H9 (cell line): ENCODE results near the gene GLYAT. TPM values are rescaled to one million over a fixed set of nuclear protein-coding genes. Genes with fewer than 3 reads are reported as not detected.

ENCODE experiments used
- DNase-seq: peaks from one replicate; pipeline ENCODE4 v3.0.0-alpha.2; 2017
- H2AFZ ChIP-seq: one replicate; pipeline ENCODE4 v1.6.1; 2013; ENCODE audit warnings: mild to moderate bottlenecking, low read length, control low read depth, moderate library complexity
- H2AK5ac ChIP-seq: 2 replicates; pipeline ENCODE4 v1.6.1; 2013; ENCODE audit warnings: low read length, control low read depth, mixed read lengths; ENCODE audit not compliant: insufficient read length
- H2BK120ac ChIP-seq: one replicate; pipeline ENCODE4 v1.6.1; 2013; ENCODE audit warnings: low read depth, mild to moderate bottlenecking, low read length, control low read depth, inconsistent platforms; ENCODE audit not compliant: poor library complexity, severe bottlenecking
- H2BK12ac ChIP-seq: 2 replicates; pipeline ENCODE4 v1.6.1; 2013; ENCODE audit warnings: low read length, control low read depth, mixed read lengths, low read depth; ENCODE audit not compliant: insufficient read length
- H2BK15ac ChIP-seq: 2 replicates; pipeline ENCODE4 v1.6.1; 2013; ENCODE audit warnings: low read depth, low read length, control low read depth
- H2BK20ac ChIP-seq: one replicate; pipeline ENCODE4 v1.6.1; 2013; ENCODE audit warnings: low read depth, mild to moderate bottlenecking, low read length, control low read depth, inconsistent platforms; ENCODE audit not compliant: poor library complexity, severe bottlenecking
- H2BK5ac ChIP-seq: 2 replicates; pipeline ENCODE4 v1.6.1; 2013; ENCODE audit warnings: low read length, control low read depth, mixed read lengths; ENCODE audit not compliant: insufficient read length
- H3K14ac ChIP-seq: 2 replicates; pipeline ENCODE4 v1.6.1; 2013; ENCODE audit warnings: low read length, control low read depth; ENCODE audit not compliant: insufficient read depth
- H3K18ac ChIP-seq: 2 replicates; pipeline ENCODE4 v1.6.1; 2013; ENCODE audit warnings: low read depth, mild to moderate bottlenecking, mixed read lengths, low read length, control low read depth; ENCODE audit not compliant: insufficient read length
- H3K23ac ChIP-seq: 2 replicates; pipeline ENCODE4 v1.6.1; 2013; ENCODE audit warnings: low read length, control low read depth, mixed read lengths, low read depth; ENCODE audit not compliant: insufficient read length
- H3K23me2 ChIP-seq: 2 replicates; pipeline ENCODE4 v1.6.1; 2013; ENCODE audit warnings: low read depth, mild to moderate bottlenecking, mixed read lengths, low read length, control low read depth; ENCODE audit not compliant: insufficient read length, poor library complexity, severe bottlenecking
- H3K27ac ChIP-seq: 2 replicates; pipeline ENCODE4 v1.5.1; 2013; ENCODE audit warnings: low read length, control low read depth, mixed read lengths, low read depth; ENCODE audit not compliant: insufficient read length
- H3K27me3 ChIP-seq: 2 replicates; pipeline ENCODE4 v1.6.1; 2013; ENCODE audit warnings: low read length, control low read depth, inconsistent platforms; ENCODE audit not compliant: insufficient read depth
- H3K4ac ChIP-seq: 2 replicates; pipeline ENCODE4 v1.6.1; 2013; ENCODE audit warnings: low read depth, mild to moderate bottlenecking, control low read depth, inconsistent platforms, low read length, moderate library complexity
- H3K4me1 ChIP-seq: 2 replicates; pipeline ENCODE4 v1.6.1; 2013; ENCODE audit warnings: low read length, control low read depth, inconsistent platforms; ENCODE audit not compliant: insufficient read depth
- H3K4me2 ChIP-seq: 2 replicates; pipeline ENCODE4 v1.6.1; 2013; ENCODE audit warnings: low read length, control low read depth, mixed read lengths; ENCODE audit not compliant: insufficient read length, insufficient read depth
- H3K56ac ChIP-seq: 2 replicates; pipeline ENCODE4 v1.6.1; 2013; ENCODE audit warnings: low read depth, mild to moderate bottlenecking, mixed read lengths, low read length, control low read depth; ENCODE audit not compliant: insufficient read length
- H3K79me1 ChIP-seq: 2 replicates; pipeline ENCODE4 v1.6.1; 2013; ENCODE audit warnings: low read depth, mild to moderate bottlenecking, moderate library complexity, low read length, control low read depth, inconsistent platforms; ENCODE audit not compliant: insufficient read depth, poor library complexity, severe bottlenecking
- H3K79me2 ChIP-seq: 2 replicates; pipeline ENCODE4 v1.6.1; 2013; ENCODE audit warnings: low read length, control low read depth, inconsistent platforms; ENCODE audit not compliant: insufficient read depth
- H3K9ac ChIP-seq: 2 replicates; pipeline ENCODE4 v1.6.1; 2013; ENCODE audit warnings: low read length, control low read depth, mixed read lengths; ENCODE audit not compliant: insufficient read length; ENCODE audit errors: extremely low read depth
- H3K9me3 ChIP-seq: one replicate; pipeline ENCODE4 v1.6.1; 2013; ENCODE audit warnings: low read depth, low read length, inconsistent platforms; ENCODE audit not compliant: control insufficient read depth
- H3T11ph ChIP-seq: one replicate; pipeline ENCODE4 v1.6.1; 2013; ENCODE audit warnings: mild to moderate bottlenecking, low read length, control low read depth, inconsistent platforms
- H4K20me1 ChIP-seq: one replicate; pipeline ENCODE4 v1.6.1; 2013; ENCODE audit not compliant: control insufficient read depth, insufficient read length, insufficient read depth
- H4K5ac ChIP-seq: 2 replicates; pipeline ENCODE4 v1.6.1; 2013; ENCODE audit warnings: low read depth, mild to moderate bottlenecking, mixed read lengths, low read length, control low read depth; ENCODE audit not compliant: insufficient read length
- H4K8ac ChIP-seq: replicated peaks from 2 replicates; pipeline ENCODE4 v1.6.1; 2013; ENCODE audit warnings: low read length, control low read depth, mixed read lengths, low read depth; ENCODE audit not compliant: insufficient read length
- H4K91ac ChIP-seq: 2 replicates; pipeline ENCODE4 v1.6.1; 2013; ENCODE audit warnings: low read depth, mild to moderate bottlenecking, moderate library complexity, mixed read lengths, low read length, control low read depth; ENCODE audit not compliant: insufficient read length
- H3K27ac Mint-ChIP-seq, 3 experiments: 2 replicates in 2 of 3; 3 replicates in 1 of 3; pipeline ENCODE4 v1.8.0; 2020 to 2021; ENCODE audit warnings: mixed read lengths in 3 of 3, mild to moderate bottlenecking in 1 of 3, moderate library complexity in 1 of 3
- H3K27me3 Mint-ChIP-seq: 2 replicates; pipeline ENCODE4 v1.8.0; 2021; ENCODE audit warnings: low read depth, mild to moderate bottlenecking, moderate library complexity, mixed read lengths
- H3K36me3 Mint-ChIP-seq, 3 experiments: 2 replicates in 2 of 3; 3 replicates in 1 of 3; pipeline ENCODE4 v1.8.0; 2020 to 2021; ENCODE audit warnings: low read depth in 3 of 3, mixed read lengths in 3 of 3; ENCODE audit not compliant: insufficient read depth in 1 of 3
- H3K4me1 Mint-ChIP-seq, 2 experiments: 2 replicates each; pipeline ENCODE4 v1.8.0; 2020; ENCODE audit warnings: mixed read lengths in 2 of 2
- H3K4me3 Mint-ChIP-seq, 2 experiments: 2 replicates in 1 of 2; 3 replicates in 1 of 2; pipeline ENCODE4 v1.8.0; 2020 to 2021; ENCODE audit warnings: mild to moderate bottlenecking in 2 of 2, mixed read lengths in 2 of 2, moderate library complexity in 1 of 2
- H3K9me3 Mint-ChIP-seq, 2 experiments: 2 replicates in 1 of 2; 3 replicates in 1 of 2; pipeline ENCODE4 v1.8.0; 2020; ENCODE audit warnings: mild to moderate bottlenecking in 2 of 2, mixed read lengths in 2 of 2, moderate library complexity in 1 of 2
- WGBS: extraction: QIAGEN DNeasy Blood & Tissue Kit; methylation state at CpG from one replicate; pipeline ENCODE4 v1.1.7; 2013; ENCODE audit warnings: missing lambda C conversion rate, low lambda C conversion rate, mixed read lengths; ENCODE audit not compliant: insufficient read length; ENCODE audit errors: extremely low coverage; 5-methylcytosine and 5-hydroxymethylcytosine counted together
- total RNA-seq: library from RNA; stranded (reverse); gene quantifications from 2 replicates; pipeline ENCODE4 v1.2.1, GENCODE V29; 2021
- TF ChIP-seq, protein P1 (sequence below): fragments of 200-600 bp; sonication (generic); conservative IDR thresholded peaks from 3 replicates; pipeline ENCODE4 v1.8.0; 2021; ENCODE audit warnings: antibody characterized with exemption, mild to moderate bottlenecking

The GLYAT gene
- total RNA-seq, 1 experiment from 2014 or later, result not detected

DNA sequence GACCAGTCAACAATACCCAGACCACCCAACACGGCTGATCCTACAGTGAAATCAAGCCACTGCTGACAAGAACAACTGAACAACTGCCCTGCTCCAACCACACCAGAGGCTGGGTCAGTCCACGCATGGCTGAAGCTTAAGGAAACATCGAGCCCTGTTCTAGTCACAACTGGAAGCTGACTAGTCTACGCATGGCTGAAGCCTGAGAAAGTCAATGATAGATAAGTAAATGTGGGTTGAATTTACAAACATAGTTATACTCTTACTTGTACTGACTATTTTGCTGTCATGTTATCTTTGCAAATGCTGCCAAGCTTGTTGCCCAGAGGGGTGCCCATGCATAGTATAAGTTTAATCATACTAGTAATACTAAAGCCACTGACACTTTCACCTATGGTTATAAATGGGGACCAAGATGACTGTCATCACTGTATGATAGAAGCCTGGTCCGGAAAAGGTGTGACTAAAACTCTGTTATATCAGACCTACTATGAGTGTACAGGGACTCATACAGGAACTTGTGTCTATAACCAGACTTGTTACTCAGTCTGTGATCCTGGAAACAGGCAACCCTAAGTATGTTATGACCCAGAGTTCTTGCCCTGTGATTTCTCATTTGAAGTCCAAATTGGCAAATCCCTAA is 43.4 kb upstream of the GLYAT start:
- Histone ChIP-seq H2AFZ (no peak overlapping the region), H3K4me1 (no peaks in the 10 kb centered on the region), H4K8ac (no peak overlapping the region), H2BK15ac (no peak overlapping the region), H3K79me1 (no peaks in the 10 kb centered on the region), H3T11ph (no peak overlapping the region), H2BK12ac (no peak overlapping the region), H3K9me3 (peaks cover 26% of the 10 kb centered on the region), H3K4ac (no peak overlapping the region), H3K9ac (no peak overlapping the region), H3K23ac (no peak overlapping the region), H2BK20ac (no peak overlapping the region), H4K5ac (no peak overlapping the region), H3K79me2 (no peaks in the 10 kb centered on the region), H3K56ac (no peak overlapping the region), H3K27me3 (no peaks in the 10 kb centered on the region), H3K14ac (no peak overlapping the region), H2AK5ac (no peak overlapping the region), H3K18ac (no peak overlapping the region), H2BK5ac (no peak overlapping the region), H4K20me1 (no peaks in the 10 kb centered on the region), H4K91ac (no peak overlapping the region), H3K23me2 (no peaks in the 10 kb centered on the region), H3K27ac (no peak overlapping the region), H2BK120ac (no peak overlapping the region), H3K4me2 (no peak overlapping the region)
- Mint-ChIP-seq H3K27ac (no peak overlapping the region), H3K9me3 (peaks cover 84 to 92% of the 10 kb centered on the region in 2 experiments), H3K4me3 (no peak overlapping the region), H3K36me3 (peaks cover 2 to 32% (median 9%) of the 10 kb centered on the region in 3 experiments; a peak in 6 of 7 replicates), H3K27me3 (no peaks in the 10 kb centered on the region; the same call in 1 of the 2 replicates), H3K4me1 (no peaks in the 10 kb centered on the region)
- no peak for DNase-seq
- TF ChIP-seq, protein P1, sequence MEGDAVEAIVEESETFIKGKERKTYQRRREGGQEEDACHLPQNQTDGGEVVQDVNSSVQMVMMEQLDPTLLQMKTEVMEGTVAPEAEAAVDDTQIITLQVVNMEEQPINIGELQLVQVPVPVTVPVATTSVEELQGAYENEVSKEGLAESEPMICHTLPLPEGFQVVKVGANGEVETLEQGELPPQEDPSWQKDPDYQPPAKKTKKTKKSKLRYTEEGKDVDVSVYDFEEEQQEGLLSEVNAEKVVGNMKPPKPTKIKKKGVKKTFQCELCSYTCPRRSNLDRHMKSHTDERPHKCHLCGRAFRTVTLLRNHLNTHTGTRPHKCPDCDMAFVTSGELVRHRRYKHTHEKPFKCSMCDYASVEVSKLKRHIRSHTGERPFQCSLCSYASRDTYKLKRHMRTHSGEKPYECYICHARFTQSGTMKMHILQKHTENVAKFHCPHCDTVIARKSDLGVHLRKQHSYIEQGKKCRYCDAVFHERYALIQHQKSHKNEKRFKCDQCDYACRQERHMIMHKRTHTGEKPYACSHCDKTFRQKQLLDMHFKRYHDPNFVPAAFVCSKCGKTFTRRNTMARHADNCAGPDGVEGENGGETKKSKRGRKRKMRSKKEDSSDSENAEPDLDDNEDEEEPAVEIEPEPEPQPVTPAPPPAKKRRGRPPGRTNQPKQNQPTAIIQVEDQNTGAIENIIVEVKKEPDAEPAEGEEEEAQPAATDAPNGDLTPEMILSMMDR, result no peak
- WGBS, result no CpG with 5 or more reads among the region's 5 CpGs
